GM10266 (cell line): ENCODE measurements around the gene DCC.

Experiments used
- DNase-seq: peaks from one replicate; pipeline ENCODE4 v3.0.0; 2012; ENCODE audit errors: extremely low spot score
- CTCF ChIP-seq: IDR thresholded peaks from 2 replicates; pipeline ENCODE4 v1.5.1; 2012; ENCODE audit warnings: mild to moderate bottlenecking, low read depth; ENCODE audit not compliant: control insufficient read depth, insufficient read depth; ENCODE audit errors: missing control alignments

DCC gene

GRCh38 chr18:53541924-53542323 is 1201.9 kb downstream of the DCC start:
- no peak for TF ChIP-seq CTCF
- no peak for DNase-seq

- DNase-seq: no peak
- TF ChIP-seq CTCF: no peak
Measured at GRCh38 chr18:53543711-53544110, 1203.7 kb downstream of the DCC start.

- no peak for TF ChIP-seq CTCF
- no peak for DNase-seq
Measured at GRCh38 chr18:53544917-53545316, 1204.9 kb downstream of the DCC start.

GRCh38 chr18:53551868-53552426 is 1212.0 kb downstream of the DCC start:
- DNase-seq: no peak
- no peak for TF ChIP-seq CTCF

GRCh38 chr18:53553030-53553429 is 1213.0 kb downstream of the DCC start:
- DNase-seq: no peak
- no peak for TF ChIP-seq CTCF

- DNase-seq: no peak
- no peak for TF ChIP-seq CTCF
Measured at GRCh38 chr18:53556450-53556849, 1216.5 kb downstream of the DCC start.

GRCh38 chr18:53560546-53560945 is 1220.5 kb downstream of the DCC start:
- DNase-seq: no peak
- no peak for TF ChIP-seq CTCF
